Cerebellar nuclear complex (tissue), 1 donor: ENCODE data around the gene DNMT3L.
"Not testable (repeated sequence)": the region's sequence is repeated elsewhere in the genome, so short reads cannot be mapped to it uniquely, and the experiment has no call there.

Experiments used
- DNase-seq, 2 experiments: peaks; one replicate each; lab custom pipeline; 2025; lab: John Stamatoyannopoulos, UW

Gene DNMT3L

GRCh38 chr21:44197156-44197516 lies 64.6 kb downstream of the DNMT3L start:
- not testable (repeated sequence) for DNase-seq
